Brain microvascular endothelial cell (primary cell): Measurements from ENCODE around the gene ACSF2.

Experiments
- DNase-seq: peaks from one replicate; pipeline ENCODE4 v3.0.0-alpha.2; 2020
- H3K27ac ChIP-seq: fragments of 250-450 bp; sonication (Bioruptor Pico); 2 replicates; pipeline ENCODE4 v1.5.1; 2020; ENCODE audit warnings: mild to moderate bottlenecking, moderate library complexity
- H3K27me3 ChIP-seq: fragments of 250-450 bp; sonication (Bioruptor Pico); replicated peaks from 2 replicates; pipeline ENCODE4 v1.5.1; 2020; ENCODE audit warnings: mild to moderate bottlenecking
- H3K36me3 ChIP-seq: fragments of 250-450 bp; sonication (Bioruptor Pico); replicated peaks from 2 replicates; pipeline ENCODE4 v1.5.1; 2020; ENCODE audit warnings: mild to moderate bottlenecking
- H3K4me3 ChIP-seq: 2 replicates; pipeline ENCODE4 v1.5.1; 2011; ENCODE audit warnings: low read depth, mild to moderate bottlenecking, control low read depth, low read length, moderate library complexity
- in situ Hi-C: cut with HindIII; loops from 2 replicates; pipeline ENCODE4 v1.10.0; 2017; ENCODE audit warnings: low sequenced_read_pairs, low pct_ligation_motif_present
- TF ChIP-seq, protein P1 (sequence below): IDR thresholded peaks from 2 replicates; pipeline ENCODE4 v1.5.1; 2011; ENCODE audit warnings: low read depth, mild to moderate bottlenecking, moderate library complexity, low read length, control low read depth, inconsistent platforms; ENCODE audit errors: missing control alignments

Gene ACSF2

DNA sequence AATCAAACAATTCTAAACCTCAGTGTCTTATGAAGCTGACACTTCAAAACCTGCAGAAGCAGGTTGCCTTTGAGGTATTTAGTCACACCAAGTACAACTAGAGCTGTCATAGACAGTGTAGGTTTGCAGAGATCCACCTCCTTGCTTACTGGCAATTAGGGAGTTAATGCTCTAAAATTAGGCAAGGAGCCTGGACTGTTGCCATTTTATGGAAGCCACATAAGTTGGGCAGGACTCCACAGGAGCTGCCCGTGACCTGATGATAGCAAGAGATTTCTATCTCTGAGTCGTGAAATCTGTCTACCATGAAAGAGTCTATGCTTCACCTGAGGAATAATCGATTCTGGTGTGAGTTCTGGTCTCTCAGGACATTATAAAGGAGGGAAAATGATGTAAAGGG lies 44.1 kb upstream of the ACSF2 start:
- Histone ChIP-seq H3K27ac (no peak overlapping the region), H3K4me3 (no peak overlapping the region), H3K27me3 (no peaks in the 10 kb centered on the region), H3K36me3 (peaks cover 69% of the 10 kb centered on the region)
- in situ Hi-C loops = no loop called here
- TF ChIP-seq, protein P1, sequence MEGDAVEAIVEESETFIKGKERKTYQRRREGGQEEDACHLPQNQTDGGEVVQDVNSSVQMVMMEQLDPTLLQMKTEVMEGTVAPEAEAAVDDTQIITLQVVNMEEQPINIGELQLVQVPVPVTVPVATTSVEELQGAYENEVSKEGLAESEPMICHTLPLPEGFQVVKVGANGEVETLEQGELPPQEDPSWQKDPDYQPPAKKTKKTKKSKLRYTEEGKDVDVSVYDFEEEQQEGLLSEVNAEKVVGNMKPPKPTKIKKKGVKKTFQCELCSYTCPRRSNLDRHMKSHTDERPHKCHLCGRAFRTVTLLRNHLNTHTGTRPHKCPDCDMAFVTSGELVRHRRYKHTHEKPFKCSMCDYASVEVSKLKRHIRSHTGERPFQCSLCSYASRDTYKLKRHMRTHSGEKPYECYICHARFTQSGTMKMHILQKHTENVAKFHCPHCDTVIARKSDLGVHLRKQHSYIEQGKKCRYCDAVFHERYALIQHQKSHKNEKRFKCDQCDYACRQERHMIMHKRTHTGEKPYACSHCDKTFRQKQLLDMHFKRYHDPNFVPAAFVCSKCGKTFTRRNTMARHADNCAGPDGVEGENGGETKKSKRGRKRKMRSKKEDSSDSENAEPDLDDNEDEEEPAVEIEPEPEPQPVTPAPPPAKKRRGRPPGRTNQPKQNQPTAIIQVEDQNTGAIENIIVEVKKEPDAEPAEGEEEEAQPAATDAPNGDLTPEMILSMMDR = no peak
- no peak for DNase-seq

DNA sequence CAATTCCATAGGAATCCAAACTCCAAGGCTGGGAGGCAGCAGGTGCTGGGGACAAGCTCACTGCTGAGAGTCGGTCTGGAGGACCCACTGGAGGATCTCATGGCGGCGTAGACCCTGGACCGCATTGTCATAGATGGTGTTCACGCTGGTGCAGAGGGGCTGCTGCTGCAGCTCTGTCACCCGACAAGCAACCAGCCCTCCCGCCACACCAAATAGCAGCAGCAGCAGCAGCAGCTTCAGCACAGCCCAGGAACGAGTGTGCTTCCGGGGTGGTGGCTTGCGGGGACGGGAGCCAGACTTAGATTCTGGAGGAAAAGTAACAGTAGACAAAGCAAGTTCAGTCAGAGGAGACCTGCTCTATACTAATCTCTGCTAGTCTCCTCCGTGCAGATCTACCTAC lies 43.1 kb upstream of the ACSF2 start:
- in situ Hi-C loops = no loop called here
- TF ChIP-seq, protein P1 = no peak
- no peak for DNase-seq
- H3K27me3 ChIP-seq = no peaks in the 10 kb centered on the region
- H3K4me3 ChIP-seq = no peak overlapping the region
- H3K36me3 ChIP-seq = peaks cover 79% of the 10 kb centered on the region
- H3K27ac ChIP-seq = no peak overlapping the region

DNA sequence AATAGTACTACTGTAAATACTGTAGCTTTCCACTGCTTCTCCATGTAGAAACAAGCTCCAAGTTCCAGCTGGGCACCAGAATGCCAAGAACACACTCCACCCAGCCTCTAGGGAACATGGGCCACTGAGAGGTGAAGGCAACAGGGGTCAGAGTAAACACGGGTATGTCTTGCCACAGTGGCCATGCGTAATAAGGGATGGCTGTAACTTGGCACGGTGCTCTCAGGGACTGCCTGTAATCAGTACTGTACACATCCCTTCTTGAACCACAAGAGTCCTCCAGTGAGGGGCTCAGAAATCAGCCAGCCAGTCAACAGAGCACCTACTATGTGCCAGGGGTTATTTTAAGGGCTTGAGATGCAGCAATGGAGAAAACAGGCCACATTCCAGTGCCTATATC lies 39.5 kb upstream of the ACSF2 start:
- Histone ChIP-seq H3K4me3 (no peak overlapping the region), H3K36me3 (peaks cover 95% of the 10 kb centered on the region), H3K27ac (no peak overlapping the region), H3K27me3 (no peaks in the 10 kb centered on the region)
- TF ChIP-seq, protein P1 = no peak
- no peak for DNase-seq
- in situ Hi-C loops = no loop called here

DNA sequence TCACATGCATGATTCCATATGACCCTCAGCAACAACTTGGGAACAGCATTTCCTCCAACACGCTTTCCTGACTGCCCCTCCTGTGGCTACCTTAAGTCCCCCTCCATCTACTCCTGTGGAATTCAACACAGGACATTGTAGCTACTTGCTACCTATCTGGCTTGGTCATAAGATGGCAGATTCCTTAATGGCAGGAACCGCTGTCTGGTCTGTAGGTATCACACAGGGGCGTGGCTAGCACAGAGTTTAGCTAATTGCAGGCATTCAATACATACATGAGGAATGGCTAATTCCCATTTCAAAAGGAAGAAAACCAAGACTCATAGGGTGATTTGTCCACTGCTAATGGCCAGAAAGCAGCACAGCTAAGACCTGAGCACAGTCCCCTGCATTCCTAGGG lies 37.3 kb upstream of the ACSF2 start:
- in situ Hi-C loops = no loop called here
- TF ChIP-seq, protein P1 = no peak
- no peak for DNase-seq
- H3K36me3 ChIP-seq = peaks cover 95% of the 10 kb centered on the region
- H3K27ac ChIP-seq = no peak overlapping the region
- H3K4me3 ChIP-seq = no peak overlapping the region
- H3K27me3 ChIP-seq = no peaks in the 10 kb centered on the region

DNA sequence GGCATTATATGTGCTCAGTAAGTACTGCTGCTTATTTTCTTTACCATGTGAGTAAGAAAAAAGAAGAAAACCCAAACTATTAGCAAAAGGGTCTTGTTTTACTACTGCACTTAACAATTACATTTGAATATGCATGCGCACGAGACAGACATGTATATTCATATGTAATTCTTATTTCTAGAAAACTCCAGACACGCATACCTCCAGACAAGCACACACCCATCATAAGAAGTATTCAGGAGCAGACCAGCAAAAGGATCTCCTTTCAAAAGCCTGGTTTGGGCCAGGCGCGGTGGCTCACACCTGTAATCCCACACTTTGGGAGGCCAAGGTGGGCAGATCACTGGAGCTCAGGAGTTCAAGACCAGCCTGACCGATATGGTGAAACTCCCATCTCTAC lies 36.5 kb upstream of the ACSF2 start:
- TF ChIP-seq, protein P1 = no peak
- H3K36me3 ChIP-seq = peaks cover 96% of the 10 kb centered on the region
- in situ Hi-C loops = no loop called here

DNA sequence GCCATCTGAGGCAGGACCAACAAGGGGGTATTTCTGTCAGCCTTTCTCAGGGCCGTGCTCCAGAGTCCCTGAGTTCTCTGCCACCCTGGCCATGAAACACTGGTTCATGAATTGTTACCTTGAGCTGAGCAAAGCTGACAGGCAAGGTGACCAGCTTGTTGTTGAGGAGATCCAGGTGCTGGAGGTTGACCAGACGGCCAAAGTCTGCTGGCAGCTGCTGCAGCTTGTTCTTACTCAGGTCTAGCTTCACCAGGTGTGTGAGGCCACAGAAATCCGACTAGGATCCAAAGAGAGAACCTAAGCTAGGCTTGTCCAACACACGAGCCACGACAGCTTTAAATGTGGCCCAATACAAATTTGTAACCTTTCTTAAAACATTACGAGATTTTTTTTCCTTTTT lies 33.4 kb upstream of the ACSF2 start:
- H3K27me3 ChIP-seq = no peaks in the 10 kb centered on the region
- no peak overlapping the region for H3K4me3 ChIP-seq
- in situ Hi-C loops = no loop called here
- TF ChIP-seq, protein P1 = no peak
- no peak for DNase-seq
- peaks cover 81% of the 10 kb centered on the region for H3K36me3 ChIP-seq
- H3K27ac ChIP-seq = no peak overlapping the region

More for the DNA sequence above, 36.5 kb upstream of the ACSF2 start:
- no peaks in the 10 kb centered on the region for H3K27me3 ChIP-seq
- no peak overlapping the region for H3K4me3 ChIP-seq
- DNase-seq = no peak
- no peak overlapping the region for H3K27ac ChIP-seq
